HFF-Myc (cell line): ENCODE measurements around the gene IL25.

ENCODE experiments used
- DNase-seq: peaks from one replicate; pipeline ENCODE4 v3.0.0-alpha.2; 2011; ENCODE audit warnings: low read depth; ENCODE audit errors: extremely low read depth
- H3K4me3 ChIP-seq: replicated peaks from 2 replicates; pipeline ENCODE4 v1.5.1; 2011; ENCODE audit warnings: low read depth, mild to moderate bottlenecking, control low read depth, low read length
- TF ChIP-seq, protein P1 (sequence below): IDR thresholded peaks from 2 replicates; pipeline ENCODE4 v1.5.1; 2012; ENCODE audit warnings: mild to moderate bottlenecking, low read depth, low read length, control low read depth; ENCODE audit errors: missing control alignments

The IL25 gene

DNA sequence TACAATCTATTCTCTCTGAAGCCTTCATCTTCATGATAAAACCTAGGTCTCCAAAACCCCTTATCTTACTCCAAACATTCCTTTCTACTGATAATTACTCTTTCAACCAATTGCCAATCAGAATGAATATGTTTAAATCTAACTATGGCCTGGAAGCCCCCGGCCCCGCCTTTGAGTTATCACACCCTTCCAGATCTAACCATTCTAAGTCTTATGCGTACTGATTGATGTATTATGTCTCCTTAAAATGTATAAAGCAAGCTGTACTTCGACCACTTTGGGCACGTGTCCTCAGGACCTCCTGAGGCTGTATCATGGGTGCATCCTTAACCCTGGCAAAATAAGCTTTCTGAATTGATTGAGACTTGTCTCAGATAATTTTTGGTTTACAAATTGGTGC is 37.0 kb upstream of the IL25 start:
- TF ChIP-seq, protein P1, sequence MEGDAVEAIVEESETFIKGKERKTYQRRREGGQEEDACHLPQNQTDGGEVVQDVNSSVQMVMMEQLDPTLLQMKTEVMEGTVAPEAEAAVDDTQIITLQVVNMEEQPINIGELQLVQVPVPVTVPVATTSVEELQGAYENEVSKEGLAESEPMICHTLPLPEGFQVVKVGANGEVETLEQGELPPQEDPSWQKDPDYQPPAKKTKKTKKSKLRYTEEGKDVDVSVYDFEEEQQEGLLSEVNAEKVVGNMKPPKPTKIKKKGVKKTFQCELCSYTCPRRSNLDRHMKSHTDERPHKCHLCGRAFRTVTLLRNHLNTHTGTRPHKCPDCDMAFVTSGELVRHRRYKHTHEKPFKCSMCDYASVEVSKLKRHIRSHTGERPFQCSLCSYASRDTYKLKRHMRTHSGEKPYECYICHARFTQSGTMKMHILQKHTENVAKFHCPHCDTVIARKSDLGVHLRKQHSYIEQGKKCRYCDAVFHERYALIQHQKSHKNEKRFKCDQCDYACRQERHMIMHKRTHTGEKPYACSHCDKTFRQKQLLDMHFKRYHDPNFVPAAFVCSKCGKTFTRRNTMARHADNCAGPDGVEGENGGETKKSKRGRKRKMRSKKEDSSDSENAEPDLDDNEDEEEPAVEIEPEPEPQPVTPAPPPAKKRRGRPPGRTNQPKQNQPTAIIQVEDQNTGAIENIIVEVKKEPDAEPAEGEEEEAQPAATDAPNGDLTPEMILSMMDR, result no peak
- no peak for DNase-seq
- H3K4me3 ChIP-seq, result no peak overlapping the region

DNA sequence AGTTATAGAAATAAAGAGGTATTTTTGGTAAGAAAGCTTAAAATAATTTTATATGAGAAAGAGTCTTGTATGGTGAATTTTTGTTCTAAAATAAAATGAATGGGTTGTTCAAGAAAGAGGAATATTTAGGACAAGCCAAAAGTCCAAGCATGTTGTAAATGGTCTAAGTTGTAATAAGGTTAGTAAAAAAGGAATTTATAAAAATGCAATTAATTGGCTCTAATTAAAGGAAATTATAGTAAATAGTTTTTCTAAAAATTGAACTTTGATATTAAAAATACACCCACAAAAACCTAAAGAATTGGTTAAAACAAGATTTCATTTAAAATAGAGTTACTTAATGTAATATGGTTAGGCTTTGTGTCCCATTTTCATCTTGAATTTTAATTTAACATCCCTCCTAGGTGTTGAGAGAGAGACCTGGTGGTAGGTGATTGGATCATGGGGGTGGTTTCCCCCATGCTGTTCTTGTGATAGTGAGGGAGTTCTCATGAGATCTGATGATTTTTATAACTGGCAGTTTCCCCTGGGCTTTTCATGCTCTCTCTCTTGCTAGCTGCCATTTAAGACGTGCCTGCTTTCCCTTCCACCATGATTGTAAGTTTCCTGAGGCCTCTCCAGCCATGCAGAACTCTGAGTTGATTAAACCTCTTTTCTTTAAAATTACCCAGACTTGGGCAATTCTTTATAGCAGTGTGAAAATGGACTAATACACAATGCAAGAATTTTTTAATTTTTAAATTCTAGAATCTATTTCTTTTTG is 32.9 kb upstream of the IL25 start:
- no peak for DNase-seq
- H3K4me3 ChIP-seq, result no peak overlapping the region
- TF ChIP-seq, protein P1, result no peak

DNA sequence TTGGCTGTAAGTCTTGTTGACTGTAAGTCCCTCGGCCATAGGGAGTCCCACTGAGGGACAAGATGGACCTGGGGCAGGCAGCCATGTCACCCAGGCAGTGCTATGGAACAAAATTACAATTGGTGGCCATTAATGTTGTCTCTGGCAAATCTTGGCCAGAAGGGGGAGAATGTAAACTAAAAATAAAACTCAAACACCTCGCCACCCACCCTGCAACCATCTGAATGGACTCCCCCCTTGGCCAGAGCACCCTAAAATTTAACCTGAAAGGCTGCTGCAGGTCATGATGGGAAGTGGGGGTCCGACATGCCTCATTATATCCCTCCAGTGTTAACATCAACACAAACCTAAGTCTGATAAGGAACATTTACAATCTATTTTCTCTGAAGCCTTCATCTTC is 28.1 kb upstream of the IL25 start:
- DNase-seq, result no peak
- H3K4me3 ChIP-seq, result no peak overlapping the region
- TF ChIP-seq, protein P1, result peak; percentile 13

DNA sequence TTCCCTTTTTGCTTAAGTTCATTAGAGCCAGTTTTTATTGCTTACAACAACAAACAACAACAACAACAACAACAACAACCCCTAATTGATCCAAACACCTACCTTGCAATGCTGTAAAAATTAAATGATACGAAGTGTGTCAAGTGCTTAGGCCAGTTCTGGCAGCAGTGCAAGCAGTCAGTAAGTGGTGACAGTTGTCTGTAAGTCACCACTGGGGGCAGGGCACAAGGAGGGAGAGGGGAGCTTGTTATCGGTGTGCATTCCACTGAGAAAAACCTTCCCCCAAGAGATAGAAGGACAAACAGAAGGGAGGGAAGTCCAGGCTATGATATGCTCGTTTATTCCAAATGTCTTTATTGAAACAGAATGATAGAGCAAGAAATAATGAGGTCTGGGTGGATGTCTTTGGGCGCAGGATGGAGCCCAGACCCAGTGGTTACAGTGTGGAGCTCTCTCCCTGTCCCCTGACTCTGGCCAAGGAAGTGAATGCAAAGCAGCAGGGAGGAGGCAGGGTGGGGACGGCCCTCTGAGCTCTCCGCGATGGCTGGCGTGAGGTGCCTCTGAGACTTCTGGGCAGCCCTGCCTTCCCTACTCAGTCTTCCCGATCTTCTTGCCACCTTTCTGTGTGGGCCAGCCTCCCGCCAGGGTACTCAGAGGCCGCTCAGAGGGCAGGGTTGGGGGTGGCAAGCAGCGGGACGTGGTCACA is 26.5 kb upstream of the IL25 start:
- H3K4me3 ChIP-seq, result no peak overlapping the region
- DNase-seq, result no peak
- TF ChIP-seq, protein P1, result no peak

DNA sequence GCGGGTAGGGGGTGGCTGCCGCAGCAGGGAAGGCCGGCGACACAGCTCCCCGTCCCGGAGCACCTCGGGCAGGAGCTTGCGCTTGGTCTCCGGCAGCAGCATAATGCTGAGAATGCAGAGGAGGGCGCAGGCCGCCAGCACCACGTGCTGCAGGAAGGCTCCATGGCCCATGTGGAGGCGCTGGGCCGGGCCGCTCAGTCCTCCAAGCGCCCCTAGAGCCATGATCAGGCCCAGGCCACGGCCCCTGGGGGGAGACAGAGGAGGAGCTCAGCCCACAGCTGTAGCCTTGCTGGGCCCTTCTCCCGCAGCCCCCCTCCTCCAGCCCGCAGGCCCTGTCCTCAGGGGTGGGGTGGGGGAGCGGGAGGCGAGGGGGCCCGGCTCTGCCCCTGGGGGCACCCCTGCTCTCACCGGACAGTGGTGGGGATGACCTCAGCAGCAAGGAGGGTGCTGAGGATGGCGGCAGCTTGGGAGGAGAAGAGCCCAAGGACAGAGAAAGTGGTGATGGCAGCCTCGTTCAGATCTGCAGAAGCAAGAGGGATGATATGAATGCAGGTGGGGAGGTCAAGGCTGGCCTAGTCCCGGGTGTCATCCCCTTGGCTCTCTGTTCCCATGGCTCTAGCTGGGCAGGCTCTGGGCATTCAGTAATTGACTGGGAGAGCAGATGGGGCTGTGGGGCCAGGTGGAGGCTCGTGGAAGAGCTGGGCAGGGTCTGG is 25.8 kb upstream of the IL25 start:
- no peak for DNase-seq

DNA sequence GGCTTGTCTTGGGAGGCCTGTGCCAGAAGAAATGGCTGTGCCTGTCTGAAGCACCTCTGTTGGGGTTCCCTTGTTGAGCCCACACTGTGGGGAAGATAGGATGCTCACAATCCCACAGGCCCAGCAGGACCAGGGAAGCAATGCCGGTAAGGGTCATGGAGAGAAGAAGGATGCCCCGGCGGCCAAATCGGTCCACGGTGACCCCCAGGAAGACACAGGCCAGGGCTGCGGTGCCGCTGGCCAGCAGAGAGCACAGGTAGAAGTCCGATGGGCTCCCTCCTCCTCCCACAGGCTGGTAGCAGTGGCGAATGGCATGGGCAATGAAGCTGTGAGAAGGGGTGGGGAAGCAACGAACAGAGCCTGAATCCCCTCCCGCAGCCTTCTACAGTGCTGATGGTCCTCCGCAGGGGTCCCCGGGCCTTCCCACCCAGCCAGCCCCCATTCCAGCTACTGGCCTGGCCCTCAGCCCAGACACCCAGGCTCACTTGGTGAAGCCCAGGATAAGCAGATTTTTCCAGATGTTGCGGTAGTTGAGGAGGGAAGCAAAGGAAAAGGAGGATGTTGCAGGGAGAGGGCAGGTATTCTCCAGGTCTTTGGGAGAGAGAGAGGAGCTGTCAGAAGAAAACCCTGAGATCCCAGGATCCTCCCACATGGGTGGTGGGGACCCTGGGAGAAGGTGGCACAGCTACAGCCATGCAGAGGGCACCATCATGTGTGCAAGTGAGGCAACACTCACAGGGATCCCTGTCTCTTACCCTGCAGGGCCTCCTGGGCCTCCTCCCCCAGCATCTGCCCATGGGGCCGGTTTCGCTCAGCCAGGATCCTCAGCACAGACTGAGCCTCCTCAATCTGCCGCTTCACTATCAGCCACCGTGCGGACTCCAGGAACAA is 25.0 kb upstream of the IL25 start:
- no peak overlapping the region for H3K4me3 ChIP-seq
- TF ChIP-seq, protein P1, result no peak
- no peak for DNase-seq

More for the DNA sequence above, 25.8 kb upstream of the IL25 start:
- TF ChIP-seq, protein P1, result no peak
- H3K4me3 ChIP-seq, result no peak overlapping the region
